Activated CD8-positive, alpha-beta memory T cell treated with anti-CD3 and anti-CD28 coated beads for 4 hours (primary cell): ENCODE measurements around the gene ZNF600.
"Not testable (repeated sequence)": the region's sequence is repeated elsewhere in the genome, so short reads cannot be mapped to it uniquely, and the experiment has no call there.

Experiments
- DNase-seq, 2 donors: peaks; one replicate each; pipeline ENCODE4 v3.0.0-alpha.2; 2020; ENCODE audit warnings: low read depth in 2 of 2

The ZNF600 gene

DNA sequence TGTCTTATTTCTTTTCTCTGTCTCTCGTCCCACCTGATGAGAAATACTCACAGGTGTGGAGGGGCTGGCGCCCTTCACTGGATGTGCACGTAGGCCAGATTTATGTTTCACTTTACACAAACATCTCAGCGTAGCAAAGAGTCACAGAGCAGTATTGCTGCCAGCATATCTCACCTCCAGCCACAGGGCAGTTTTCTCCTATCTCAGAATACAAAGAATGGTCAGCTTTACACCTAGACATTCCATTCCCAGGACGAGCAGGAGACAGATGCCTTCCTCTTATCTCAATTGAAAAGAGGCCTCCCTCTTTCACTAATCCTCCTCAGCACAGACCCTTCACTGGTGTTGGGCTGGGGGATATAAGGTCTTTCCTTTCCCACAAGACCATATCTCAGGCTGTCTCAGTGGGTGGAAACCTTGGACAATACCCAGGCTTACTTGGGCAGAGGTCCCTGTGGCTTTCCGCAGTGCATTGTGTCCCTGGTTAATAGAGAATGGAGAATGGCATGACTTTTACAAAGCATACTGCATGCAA is 44.6 kb downstream of the ZNF600 start:
- no peak for DNase-seq

DNA sequence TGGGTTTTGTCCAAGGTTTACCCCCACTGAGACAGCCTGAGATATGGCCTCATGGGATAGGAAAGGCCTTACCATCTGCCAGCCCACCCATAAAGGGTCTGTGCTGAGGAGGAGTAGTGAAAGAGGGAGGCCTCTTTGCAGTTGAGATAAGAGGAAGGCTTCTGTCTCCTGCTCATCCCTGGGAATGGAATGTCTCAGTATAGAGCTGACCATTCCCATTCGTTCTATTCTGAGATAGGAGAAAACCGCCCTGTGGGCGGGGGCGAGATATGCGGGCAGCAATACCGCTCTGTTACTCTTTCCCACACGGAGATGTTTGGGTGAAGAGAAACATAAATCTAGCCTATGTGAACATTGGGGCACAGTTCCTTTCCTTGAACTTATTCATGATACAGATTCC is 45.2 kb downstream of the ZNF600 start:
- DNase-seq: not testable (repeated sequence)

DNA sequence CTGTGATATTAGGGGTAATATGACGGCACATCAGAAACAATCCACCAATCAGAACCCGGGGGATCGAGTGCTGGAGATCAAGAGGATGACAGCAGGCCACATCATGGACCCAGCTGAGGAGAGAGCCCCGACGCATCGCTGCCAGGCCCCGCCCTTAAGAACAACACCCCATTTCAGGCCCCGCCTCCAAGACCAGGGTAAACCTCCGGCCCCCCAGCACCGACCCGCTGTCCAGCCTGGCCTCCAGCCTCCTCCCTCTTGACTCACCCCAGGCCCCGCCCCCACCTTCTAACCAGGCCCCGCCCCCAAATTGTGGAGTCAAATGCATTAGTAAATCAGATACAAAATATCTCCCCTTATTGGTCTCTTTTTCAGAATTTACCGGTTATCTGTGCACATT is 47.0 kb downstream of the ZNF600 start:
- DNase-seq: no peak

DNA sequence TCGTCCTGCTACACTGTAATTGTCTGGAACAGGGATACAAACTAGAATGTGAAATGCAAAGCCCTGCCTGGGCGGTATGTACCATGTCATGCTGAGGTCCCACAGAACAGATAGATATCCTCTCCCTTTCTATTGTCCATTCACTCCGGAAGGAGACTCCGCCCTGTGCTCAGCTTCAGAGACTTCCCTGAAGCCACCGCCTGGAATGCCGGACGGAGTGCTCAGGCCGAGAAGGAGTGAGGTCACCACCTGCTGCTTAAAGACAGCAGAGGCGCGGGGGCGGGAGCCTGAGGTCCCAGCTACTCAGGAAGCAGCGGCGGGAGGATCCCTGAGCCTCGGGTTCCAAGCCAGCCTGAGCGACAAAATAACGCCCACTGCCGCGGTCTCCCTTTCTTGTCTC is 50.9 kb downstream of the ZNF600 start:
- no peak for DNase-seq

DNA sequence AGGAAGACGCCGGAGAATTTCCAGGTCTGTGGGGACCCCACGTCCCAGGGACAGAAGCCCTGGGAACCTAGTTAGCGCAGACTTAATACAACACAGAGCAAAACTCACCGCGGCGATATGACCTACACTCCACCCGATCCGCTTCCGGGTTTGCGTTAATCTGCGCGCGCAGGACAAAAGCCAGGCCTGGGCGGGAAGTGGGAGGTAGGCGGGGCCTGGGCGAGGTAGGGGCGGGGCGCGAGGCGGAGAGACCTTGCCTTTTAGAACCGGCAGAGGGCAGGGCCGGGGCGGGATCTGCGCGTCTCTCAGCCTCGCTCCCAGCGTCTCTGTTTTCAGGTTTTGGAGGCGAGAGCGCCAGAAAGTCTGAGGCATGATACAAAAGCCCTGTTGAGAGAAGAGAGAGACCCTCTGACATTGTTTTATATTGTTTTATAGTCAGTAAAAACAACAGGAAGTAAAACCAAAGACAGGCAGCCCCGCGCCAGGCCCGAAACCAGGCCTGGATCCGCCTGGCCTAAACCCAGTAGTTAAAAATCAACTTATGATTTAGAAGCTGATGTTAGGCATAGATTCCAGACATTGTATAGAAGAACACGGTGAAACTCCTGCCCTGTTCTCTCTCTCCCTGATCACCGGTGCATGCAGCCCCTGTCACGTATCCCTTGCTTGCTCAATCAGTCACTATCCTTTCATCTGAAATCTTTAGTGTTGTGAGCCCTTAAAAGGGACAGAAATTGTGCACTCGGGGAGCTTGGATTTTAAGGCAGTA is 51.5 kb downstream of the ZNF600 start, which contains the start of gene ZNF611:
ZNF611 (minus strand) TSS at position 152 of the 769 bp plus-strand sequence. CDS start 19,150 bp downstream, outside the sequence.
- DNase-seq: peak; percentile 98 to 100

DNA sequence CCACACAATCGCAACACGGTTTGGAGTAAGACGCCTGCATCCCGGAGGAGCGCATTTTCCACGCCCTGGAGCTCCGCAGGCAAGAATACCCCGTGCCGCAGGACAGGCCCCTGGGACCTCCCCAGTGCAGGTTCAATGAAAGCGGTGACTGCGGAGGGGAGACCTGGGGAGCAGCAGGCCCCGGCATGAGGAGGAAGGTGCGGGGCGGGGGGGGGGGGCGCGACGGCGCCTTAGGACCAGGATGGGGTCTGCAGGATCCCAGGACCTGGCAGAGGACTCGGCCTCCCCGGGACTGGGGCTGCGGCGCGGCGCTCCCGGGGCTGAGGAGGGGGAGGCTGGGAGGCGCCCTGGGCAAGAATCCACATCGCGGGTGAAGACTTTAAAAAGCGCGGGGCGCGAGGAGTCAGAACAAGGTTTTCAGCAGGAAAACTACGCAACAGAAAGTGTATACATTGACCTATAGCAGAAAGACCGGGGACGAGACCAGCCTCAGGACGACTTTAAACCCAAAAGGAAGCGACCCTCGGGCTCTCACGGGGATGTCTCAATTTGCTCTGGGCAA is 52.2 kb downstream of the ZNF600 start:
- DNase-seq: no peak

DNA sequence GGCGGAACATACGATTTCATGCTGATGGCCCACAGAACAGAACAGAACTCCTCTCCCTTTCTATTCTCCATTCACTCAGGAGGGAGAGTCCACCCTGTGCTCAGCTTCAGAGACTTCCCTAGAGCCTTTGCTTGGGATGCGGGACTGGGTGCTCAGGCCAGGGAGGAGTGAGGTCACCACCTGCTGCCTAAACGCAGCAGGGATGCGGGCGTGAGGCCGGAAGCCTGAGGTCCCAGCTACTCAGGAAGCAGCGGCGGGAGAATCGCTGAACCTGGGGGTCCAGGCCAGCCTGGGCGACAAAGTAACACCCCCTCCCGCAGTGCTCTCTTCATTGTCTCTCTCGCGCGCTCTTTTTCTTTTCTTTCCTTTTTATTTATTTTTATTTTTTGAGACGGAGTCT is 60.5 kb downstream of the ZNF600 start:
- DNase-seq: not testable (repeated sequence)

DNA sequence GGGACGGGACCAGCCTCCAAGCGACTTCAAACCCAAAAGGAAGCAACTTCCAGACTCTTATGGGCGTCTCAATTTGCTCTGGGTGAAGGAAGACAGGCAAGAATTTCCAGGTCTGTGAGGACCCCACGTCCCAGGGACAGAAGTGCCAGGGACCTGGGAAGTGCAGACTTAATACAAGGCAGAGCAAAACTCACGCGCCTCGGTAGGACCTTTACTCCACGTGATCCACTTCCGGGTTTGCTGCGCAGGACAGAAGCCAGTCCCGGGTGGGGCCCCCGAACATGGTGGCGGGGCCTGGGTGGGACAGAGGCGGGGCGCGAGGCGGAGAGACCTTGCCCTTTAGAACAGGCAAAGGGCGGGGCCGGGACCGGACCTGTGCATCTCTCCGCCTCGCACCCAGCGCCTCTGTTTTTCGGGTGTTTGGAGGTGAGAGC is 61.0 kb downstream of the ZNF600 start:
- DNase-seq: no peak

DNA sequence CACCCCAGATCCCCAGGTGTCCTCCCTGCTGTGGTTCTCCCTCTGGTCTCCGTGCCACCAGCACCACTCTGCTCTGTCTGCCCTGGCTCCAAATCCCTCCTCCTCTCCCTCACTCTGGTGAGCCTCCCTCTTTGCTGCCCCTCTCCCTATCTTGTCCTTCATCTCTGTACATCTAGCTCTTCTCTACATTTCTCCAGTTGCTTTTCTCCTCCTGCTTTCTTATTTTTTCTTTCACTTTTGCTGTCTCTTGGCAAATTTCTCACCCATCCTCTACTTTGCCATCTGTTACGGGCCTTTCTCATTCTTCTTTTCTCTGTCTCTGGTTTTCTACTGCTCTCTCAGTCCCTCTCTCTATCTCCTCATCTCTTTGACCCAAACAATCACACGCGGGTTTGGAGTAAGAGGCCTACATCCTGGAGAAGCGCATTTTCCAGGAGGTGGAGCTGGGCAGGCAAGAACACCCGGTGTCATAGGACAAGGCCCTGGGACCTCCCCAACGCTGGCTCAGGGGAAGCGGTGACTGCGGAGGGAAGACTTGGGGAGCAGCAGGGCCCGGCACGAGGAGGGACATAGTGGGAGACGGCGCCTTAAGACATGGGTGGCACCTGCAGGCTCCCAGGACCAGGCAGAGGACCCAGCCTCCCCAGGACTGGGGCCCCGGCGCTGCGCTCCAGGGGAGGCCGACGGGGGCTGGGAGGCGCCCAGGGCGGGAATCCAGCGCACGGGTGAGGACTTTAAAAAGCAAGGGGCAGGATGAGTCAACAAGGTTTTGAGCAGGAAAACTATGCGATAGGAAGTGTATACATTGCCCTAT is 61.7 kb downstream of the ZNF600 start:
- no peak for DNase-seq

DNA sequence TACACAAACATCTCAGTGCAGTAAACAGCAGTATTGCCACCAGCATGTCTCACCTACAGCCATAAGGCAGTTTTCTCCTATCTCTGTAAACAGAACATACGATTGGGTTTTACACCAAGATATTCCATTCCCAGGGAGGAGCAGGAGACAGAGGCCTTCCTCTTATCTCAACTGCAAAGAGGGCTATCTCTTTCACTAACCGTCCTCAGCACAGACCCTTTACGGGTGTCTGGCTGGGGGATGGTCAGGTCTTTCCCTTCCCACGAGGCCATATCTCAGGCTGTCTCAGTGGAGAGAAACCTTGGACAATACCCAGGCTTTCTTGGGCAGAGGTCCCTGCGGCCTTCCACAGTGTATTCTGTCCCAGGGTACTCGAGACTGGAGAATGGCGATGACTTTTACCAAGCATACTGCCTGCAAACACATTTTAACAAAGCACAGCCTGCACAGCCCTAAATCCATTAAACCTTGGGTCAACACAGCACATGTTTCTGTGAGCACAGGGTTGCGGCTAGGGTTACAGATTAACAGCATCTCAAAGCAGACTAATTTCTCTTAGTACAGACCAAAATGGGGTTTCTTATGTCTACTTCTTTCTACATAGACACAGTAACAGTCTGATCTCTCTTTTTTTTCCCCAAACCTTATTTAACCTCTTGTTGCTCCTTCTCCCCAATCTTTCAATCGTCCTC is 62.5 kb downstream of the ZNF600 start:
- DNase-seq: not testable (repeated sequence)

DNA sequence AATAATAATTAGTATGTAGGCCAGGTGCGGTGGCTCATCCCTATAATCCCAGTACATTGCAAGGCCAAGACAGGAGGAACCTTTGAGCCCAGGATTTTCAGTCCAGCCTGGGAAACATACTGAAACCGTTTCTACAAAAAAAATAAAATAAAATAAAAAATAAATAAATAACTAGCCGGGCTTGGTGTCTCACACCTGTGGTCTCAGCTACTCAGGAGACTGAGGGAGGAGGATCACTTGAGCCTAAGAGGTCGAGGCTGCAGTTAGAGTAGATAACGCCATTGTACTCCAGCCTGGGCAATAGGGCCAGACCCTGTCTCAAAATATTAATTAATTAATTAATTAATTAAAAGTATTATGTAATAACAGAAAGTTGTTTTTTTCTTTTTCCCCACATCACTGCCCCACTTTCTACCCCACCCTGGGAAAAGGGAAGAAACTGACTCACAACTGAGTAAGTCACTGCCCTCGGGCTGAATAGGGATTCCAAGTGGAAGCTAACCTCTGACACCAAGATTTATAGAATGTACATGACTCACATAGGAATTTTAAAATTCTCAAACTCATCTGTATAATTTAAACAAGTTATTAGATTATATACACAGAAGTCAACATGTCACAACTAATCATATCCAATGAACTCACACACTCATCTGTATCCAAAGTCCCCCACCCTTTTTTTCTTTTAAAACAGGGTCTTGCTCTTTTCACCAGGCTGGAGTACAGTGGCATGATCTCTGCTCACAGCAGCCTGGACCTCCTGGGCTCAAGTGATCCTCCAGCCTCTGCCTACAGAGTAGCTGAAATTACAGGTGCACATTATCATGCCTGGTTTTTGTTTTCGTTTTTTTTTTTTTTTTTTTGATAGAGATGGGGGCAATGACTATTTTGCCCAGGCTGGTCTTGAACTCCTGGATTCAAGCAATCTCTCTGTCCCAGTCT is 64.3 kb downstream of the ZNF600 start:
- no peak for DNase-seq

DNA sequence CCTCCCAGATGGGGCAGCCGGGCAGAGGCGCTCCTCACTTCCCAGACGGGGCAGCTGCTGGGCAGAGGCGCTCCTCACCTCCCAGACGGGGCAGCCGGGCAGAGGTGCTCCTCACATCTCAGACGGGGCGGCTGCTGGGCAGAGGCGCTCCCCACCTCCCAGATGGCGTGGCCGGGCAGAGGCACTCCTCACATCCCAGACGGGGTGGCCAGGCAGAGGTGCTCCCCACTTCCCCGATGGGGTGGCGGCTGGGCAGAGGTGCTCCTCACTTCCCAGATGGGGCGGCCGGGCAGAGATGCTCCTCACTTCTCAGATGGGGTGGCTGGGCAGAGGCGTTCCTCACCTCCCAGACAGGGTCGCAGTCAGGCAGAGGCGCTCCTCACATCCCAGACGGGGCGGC is 66.0 kb downstream of the ZNF600 start:
- DNase-seq: not testable (repeated sequence)

DNA sequence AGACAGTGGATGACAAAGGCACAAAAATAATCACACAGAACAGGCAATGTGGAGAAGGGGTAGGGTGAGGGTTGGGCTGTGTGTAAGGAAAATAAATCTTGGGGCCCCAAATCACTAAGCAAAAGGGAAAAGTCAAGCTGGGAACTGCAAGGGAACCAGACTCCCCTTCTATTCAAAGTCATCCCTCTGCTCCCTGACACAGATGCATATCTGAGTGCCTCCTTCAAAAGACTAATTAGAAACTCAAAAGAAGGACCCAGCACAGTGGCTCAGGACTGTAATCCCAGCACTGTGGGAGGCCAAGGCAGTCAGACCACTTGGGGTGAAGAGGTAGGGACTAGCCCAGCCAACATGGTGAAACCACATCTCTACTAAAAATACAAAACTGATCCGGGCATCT is 70.1 kb downstream of the ZNF600 start:
- no peak for DNase-seq

DNA sequence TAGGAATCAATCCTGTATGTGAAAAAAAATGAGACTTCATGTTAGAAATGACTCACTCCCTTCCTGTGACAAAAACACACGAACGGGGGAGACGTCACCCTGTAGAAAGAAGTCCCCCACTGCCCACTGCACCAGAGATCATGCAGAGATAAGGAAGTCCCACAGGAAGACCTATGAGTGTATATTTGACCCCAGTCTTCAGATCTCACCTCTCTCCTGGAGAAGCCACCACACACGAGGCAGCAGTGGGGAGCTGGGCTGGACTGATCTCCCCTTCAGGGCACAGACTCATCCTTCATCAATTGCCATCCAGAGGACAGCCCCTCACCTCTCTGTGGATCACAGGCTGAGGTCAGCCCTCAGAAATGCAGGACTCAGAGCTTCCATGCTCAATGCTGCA is 70.7 kb downstream of the ZNF600 start:
- DNase-seq: peak; percentile 5 to 13

DNA sequence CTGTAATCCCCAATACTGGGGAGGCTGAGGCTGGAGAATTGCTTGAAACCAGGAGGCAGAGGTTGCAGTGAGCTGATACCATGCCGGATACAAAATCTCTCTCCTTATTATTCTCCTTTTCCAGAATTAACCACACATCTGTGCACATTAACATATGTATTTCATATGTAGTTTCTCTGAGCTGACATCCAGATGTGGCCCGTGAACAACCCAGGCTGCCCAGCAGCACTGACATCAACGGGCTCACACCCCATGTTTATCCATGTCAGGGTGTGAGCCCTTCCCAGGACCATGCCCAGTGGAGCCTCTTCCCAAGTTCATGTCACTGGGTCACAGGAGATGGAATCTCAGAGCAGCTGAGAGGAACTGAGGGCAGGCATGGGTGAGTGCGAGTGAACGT is 71.3 kb downstream of the ZNF600 start:
- not testable (repeated sequence) for DNase-seq
